ENCODE data around the gene RABGAP1L. TPM values are rescaled to one million over a fixed set of nuclear protein-coding genes. Genes with fewer than 3 reads are reported as not detected.

The RABGAP1L gene
- total and polyA plus RNA-seq, 10 of the 15 experiments (the other 5 are each of a cell fraction or from before 2014, with no cell fraction given), result 5.8 to 194 (median 113) TPM

GRCh38 chr1:174215766-174216165 is 56.4 kb downstream of the RABGAP1L start:
- SMC1A ChIA-PET (ENCODE audit: uncharacterized antibody, unreplicated experiment), result no interaction called here
- 100% methylated on average over 2 of the region's 2 CpGs for WGBS (ENCODE audit: insufficient coverage, insufficient replicate concordance, low lambda C conversion rate, missing lambda C conversion rate)

More at GRCh38 chr1:174215766-174216165, 56.4 kb downstream of the RABGAP1L start:
- no peak overlapping the region for H3K27ac ChIP-seq (ENCODE audit: control insufficient read depth, insufficient read depth)
- no peak for FAIRE-seq
- no peaks in the 10 kb centered on the region for H4K20me1 ChIP-seq (ENCODE audit: control insufficient read depth, insufficient read depth)
- H3K9ac ChIP-seq (ENCODE audit: control insufficient read depth, insufficient read depth, low read length), result no peak overlapping the region
- ATAC-seq, result no peak
- H3K4me2 ChIP-seq (ENCODE audit: control insufficient read depth, insufficient read depth), result no peak overlapping the region
- peaks cover 5% of the 10 kb centered on the region; the same call in 2 of the 3 replicates for H3K9me3 ChIP-seq (replicated peaks; ENCODE audit: control insufficient read depth, insufficient read depth, low read length)
- H2AFZ ChIP-seq (ENCODE audit: control insufficient read depth, low read depth, low read length), result no peak overlapping the region
- RAD21 ChIA-PET (ENCODE audit: unreplicated experiment), result no interaction called here
- CTCF ChIA-PET, result no interaction called here
- no peak overlapping the region for H3K4me3 ChIP-seq
- H3K36me3 ChIP-seq (ENCODE audit: control insufficient read depth in 2 of 2, insufficient read depth in 2 of 2, low read length in 1 of 2), result 0 out of 4 replicates have a peak, but pooled peaks cover 0 to 3% of the 10 kb centered on the region in 2 experiments
- H3K27me3 ChIP-seq (replicated peaks in 1 of 2; ENCODE audit: control insufficient read depth in 2 of 2, insufficient read depth in 2 of 2, low read length in 1 of 2), result no peaks in the 10 kb centered on the region
- no peak for TF ChIP-seq PKNOX1 (IDR thresholded peaks at IDR 0.05)
- no peak for TF ChIP-seq CEBPB (IDR thresholded peaks at IDR 0.05; ENCODE audit: borderline replicate concordance in 1 of 2, low read depth in 2 of 2, low read length in 2 of 2)
- no peak for TF ChIP-seq NR2F1 (conservative IDR thresholded peaks at IDR 0.05)
- TF ChIP-seq SPI1 (IDR thresholded peaks at IDR 0.05; ENCODE audit: borderline replicate concordance, insufficient read depth, low read depth, low read length), result no peak
- TF ChIP-seq KDM1A (IDR thresholded peaks at IDR 0.05; ENCODE audit: borderline replicate concordance), result no peak
- no peak for TF ChIP-seq ZSCAN29 (IDR thresholded peaks at IDR 0.05)
- TF ChIP-seq YBX1 (IDR thresholded peaks at IDR 0.05), result no peak
- TF ChIP-seq LARP7 (IDR thresholded peaks at IDR 0.05), result no peak
- no peak for TF ChIP-seq ASH2L (IDR thresholded peaks at IDR 0.05; ENCODE audit: borderline replicate concordance, low read depth)
- TF ChIP-seq RUNX3 (IDR thresholded peaks at IDR 0.05; ENCODE audit: low read length), result no peak
- TF ChIP-seq GATAD2B (conservative IDR thresholded peaks at IDR 0.05; ENCODE audit: low read depth), result no peak
- TF ChIP-seq MXI1 (IDR thresholded peaks at IDR 0.05; ENCODE audit: low read depth, low read length), result no peak
- DNase-seq (ENCODE audit: low read depth, low spot score), result no peak
- in situ Hi-C loops (cut with MboI) (loop anchor here (5.0 to 25.0 kb wide), 2 partner anchors 118 to 778 kb away; no protein-coding TSS in a partner anchor), intact Hi-C loops (cut with micrococcal nuclease; ENCODE audit: unreplicated experiment) (loop anchor here (2.0 to 10.0 kb wide), 6 partner anchors 58 to 1473 kb away; partner anchors contain the start of genes GAS5, RABGAP1L and ZBTB37)
- POLR2A ChIA-PET, result no interaction called here
- H3K4me1 ChIP-seq (ENCODE audit: control insufficient read depth, insufficient read depth, low read length), result peaks cover 27% of the 10 kb centered on the region
- peaks cover 54% of the 10 kb centered on the region for H3K79me2 ChIP-seq (ENCODE audit: control insufficient read depth, insufficient read depth, low read length)
- no TSS peak for BruUV-seq (replicated peaks)

Data from GM12878 (cell line).